Activated T-helper 9 cell treated with anti-CD3 and anti-CD28 coated beads, Interleukin-2, amount 50 U/mL, for 16 hours (primary cell): ENCODE results near the gene CARF.
"Not testable (repeated sequence)": the region's sequence is repeated elsewhere in the genome, so short reads cannot be mapped to it uniquely, and the experiment has no call there.

Experiments used
- DNase-seq: peaks from one replicate; pipeline ENCODE4 v3.0.0-alpha.2; 2020; ENCODE audit warnings: low read depth

Gene CARF

DNA sequence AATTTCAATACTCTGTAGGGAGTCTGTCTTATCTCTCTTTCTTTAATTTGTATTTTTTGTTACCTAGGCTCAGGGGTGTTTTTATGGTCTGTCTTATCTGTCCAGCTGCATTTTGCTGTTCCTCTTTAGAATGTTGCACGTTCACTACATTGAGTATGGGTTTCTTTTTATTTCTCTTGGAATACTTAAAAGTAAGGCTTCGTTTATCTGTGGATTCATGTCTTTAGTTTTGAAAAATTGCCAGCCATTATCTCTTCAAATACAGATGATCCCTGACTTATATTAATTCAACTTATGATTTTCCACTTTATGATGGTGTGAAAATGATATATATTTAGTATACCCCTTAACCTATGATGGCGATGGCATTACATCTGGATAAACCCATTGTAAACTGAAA, 26.9 kb downstream of the CARF start:
- DNase-seq = no peak

DNA sequence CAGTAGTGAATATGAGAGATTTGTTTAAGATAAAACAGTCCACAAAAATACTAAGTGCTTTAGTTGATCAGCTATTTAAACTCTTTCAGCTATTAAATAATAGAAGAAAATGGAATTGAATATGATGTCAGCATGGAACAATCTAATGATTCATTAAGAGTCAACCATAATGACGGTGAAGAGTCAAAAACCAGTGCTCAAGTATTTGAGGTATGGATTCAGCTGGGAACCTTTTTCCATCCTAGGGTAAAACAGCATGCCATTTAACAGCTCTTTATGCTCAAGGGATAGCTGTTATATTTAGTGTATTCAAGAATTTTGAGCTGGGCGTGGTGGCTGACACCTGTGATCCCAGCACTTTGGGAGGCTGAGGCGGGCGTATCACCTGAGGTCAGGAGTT, 29.7 kb downstream of the CARF start:
- no peak for DNase-seq

DNA sequence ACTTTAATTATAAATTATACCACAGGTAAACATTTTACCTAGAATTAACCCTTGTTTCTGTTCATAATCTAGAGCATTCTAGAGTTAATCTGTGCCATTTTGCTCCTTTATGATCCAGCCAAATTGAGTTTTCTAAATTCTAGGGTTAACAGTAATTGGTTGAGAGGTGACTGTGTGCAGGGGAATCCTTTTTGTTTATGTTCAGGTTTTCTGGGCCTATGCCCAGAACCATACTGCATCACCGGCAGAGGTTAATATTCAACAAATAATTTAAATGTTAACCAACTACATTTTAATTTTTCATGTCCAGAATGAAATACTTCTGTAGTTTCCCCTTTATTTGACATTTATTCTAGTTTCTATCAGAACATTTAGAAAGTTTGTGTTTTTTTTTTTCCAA, 32.3 kb downstream of the CARF start:
- no peak for DNase-seq

DNA sequence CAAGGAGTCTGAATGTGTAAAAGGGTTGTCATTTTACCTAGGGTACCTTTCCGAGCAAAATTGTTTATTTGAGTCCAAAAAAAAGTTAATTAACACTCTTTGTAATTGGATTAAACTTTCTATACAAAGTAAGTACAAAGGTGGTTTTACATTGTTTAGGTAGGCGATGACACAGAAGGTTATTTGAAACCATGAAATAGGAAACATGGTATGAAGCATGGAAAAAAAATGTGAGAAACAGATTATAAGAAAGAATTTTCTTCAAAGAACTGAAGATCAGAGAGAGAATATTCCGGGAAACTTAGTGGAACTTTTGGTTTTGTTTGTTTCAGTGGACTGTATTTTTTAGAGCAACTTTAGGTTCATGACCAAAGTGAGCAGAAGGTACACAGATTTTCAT, 32.7 kb downstream of the CARF start:
- DNase-seq = no peak

DNA sequence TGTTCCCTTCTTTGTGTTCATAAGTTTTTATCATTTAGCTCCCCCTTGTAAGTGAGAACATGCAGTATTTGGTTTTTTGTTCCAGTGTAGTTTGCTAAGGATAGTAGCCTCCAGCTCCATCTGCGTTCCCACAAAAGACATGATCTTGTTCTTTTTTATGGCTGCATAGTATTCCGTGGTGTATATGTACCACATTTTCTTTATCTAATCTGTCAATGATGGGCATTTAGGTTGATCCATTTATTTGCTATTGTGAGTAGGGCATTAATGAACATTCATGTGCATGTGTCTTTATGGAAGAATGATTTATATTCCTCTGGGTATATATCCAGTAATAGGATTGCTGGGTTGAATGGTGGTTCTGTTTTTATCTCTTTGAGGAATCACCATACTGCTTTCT, 33.4 kb downstream of the CARF start:
- no peak for DNase-seq

DNA sequence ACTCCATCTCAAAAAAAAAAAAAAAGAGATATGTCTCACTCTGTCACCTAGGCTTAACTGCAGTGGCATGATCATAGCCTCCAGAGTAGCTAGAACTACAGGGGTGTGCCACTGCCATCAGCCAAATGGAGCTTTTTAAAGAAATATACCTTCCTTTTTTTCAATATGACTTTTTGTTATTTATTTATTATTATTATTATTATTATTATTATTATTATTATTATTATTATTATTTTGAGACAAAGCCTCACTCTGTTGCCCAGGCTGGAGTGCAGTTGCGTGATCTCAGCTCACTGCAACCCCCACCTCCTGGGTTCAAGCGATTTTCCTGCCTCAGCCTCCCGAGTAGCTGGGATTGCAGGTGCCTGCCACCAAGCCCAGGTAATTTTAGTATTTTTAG, 37.3 kb downstream of the CARF start:
- not testable (repeated sequence) for DNase-seq

DNA sequence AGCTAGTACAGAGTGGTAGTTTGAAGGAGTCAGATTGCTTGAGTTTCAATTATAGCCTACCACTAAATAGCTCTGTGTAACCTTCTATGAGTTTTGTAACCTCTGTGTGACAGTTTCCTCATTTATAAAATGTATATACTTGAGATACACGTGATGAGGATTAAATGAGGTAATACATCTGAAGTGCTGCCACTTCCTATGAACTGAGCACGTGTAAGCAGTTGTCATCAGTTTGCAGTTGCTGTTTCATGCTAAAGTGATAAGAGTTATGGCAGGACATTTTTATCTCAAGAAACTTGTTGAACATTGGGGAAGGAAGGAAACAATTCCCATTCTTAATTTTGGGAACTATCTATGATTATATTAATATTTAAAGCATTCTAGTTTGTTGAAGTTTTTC, 38.5 kb downstream of the CARF start:
- DNase-seq = no peak

DNA sequence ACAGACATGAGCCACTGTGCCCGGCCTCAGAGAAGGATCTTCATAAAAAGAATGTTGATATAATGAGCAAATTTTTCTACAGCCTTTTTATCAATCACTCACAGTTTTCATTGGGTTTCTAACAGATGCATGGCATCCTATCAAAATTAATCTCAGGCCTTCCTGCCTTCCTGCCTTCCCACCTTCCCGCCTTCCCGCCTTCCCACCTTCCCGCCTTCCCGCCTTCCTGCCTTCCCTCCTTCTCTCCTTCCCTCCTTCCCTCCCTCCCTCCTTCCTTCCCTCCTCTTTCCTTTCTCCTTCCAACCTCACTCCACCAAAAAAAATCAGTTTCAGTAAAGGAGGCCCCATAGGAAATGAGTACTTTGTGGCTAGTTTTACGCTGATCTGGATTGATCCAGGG, 48.4 kb downstream of the CARF start:
- no peak for DNase-seq

DNA sequence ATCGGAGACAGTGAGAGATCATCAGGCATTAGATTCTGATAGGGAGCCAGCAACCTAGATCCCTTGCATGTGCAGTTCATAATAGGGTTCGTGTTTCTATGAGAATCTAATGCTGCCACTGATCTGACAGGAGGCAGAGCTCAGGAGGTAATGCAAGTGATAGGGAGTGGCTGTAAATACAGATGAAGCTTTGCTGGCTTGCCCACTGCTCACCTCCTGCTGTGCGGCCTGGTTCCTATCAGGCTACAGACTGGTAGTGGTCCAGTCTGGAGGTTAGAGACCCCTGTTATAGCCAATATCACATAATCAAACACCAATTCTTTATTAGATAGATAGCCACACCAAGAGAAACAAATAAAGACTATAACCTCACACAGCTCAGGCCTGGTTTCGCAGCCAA, 51.6 kb downstream of the CARF start:
- no peak for DNase-seq

DNA sequence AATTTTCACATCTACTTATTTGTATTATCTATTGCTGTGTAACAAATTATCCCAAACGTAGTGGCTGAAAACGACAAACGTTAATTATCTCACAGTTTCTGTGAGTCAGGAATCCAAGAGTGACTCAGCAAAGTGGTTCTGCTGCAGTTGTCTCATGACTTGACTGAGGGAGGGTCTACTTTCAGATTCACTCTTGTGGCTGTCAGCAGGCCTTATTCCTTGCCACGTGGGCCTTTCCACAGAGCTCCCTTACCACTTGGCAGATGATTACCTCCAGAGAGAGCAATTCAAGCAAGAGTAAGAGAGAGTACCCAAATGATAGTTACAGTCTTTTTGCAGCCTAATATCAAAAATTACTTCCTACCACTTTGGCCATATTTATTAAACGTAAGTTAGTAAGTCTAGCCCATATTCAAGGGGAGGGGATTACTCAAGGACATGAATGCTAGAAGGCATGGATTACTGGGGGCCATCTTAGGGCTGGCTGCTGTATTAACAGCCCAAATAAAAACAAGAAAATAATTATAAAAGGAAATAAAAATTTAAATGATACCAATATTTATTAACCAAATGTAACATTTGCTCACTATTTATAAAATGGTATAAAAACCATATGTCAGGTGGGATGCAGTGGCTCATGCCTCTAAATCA, 53.9 kb downstream of the CARF start:
- DNase-seq = peak; percentile 3

DNA sequence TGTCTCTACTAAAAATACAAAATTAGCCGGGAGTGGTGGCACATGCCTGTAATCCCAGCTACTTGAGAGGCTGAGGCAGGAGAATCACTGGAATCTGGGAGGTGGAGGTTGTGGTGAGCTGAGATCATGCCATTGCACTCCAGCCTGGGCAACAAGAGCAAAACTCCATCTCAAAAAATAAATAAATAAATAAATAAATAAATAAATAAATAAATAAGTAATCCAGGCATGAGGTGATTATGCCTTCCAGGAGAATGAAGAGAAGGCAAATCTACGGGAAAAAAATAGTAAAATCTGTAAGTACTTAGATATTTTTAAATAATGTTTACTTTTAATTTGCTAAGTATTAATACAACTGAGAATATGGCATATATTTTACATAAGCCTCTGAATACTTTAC, 57.3 kb downstream of the CARF start:
- not testable (repeated sequence) for DNase-seq

DNA sequence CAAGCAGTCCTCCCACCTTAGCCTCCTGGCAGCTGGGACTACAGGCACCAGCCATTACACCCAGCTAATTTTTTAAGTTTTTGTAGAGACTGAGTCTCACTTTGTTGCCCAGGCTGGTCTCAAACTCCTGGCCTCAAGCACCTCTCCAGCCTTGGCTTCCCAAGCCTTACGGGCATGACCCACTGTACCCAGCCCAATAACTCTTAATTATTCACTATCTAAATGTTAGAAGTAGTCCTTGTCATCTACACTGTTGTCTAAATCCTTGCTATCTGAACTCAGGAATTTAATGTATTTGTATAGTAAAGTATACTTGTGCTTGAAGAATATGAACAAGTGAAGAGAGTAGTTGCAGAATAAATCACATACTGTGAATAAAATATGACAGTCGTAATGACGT, 64.7 kb downstream of the CARF start:
- DNase-seq = no peak

DNA sequence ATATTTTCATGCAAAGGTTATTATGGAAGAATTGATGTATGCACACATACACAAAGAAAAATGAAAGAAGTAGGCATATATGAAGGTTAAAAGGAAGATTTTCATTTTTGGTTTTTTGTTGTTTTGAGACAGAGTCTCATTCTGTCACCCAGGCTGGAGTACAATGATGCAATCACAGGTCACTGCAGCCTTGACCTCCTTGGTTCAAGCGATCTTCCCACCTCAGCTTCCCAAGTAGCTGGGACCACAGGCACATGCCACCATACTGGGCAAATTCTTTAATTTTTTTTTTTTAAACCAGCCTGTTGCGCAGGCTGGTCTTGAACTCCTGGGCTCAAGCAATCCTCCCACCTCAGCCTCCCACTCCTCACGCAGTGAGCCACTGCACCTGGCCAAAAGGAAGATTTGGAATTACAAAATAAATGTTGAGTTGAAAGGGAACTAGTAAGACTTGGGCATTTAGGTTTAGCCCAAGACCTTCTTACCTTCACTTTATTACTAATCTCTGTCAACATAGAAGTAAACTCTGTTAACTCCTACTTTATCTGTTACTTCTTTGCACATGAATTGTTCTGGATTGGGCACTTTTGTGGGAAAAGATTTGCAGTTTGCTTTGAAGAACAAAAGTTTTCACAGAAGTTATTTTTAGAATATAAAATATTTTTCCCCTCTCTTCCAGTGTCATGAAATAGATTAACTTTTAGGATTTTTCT, 70.9 kb downstream of the CARF start:
- DNase-seq = no peak

DNA sequence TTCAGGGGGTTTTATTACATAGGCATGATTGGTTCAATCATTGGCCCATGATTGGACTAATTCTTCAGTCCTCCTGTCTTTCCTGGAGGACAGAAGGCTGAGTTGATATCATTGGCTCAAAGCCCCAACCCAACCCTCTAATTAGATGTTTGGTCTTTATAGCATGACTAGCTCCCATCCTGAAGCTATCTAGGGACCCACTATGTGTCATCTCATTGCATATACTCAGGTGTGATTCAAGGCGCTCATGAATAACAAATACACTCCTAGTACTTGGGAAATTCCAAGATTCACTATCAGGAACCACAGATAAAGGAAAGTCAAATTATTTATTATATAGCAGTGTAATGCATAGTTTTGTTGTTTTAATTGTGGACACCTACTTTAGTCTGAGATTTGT, 77.7 kb downstream of the CARF start:
- no peak for DNase-seq

DNA sequence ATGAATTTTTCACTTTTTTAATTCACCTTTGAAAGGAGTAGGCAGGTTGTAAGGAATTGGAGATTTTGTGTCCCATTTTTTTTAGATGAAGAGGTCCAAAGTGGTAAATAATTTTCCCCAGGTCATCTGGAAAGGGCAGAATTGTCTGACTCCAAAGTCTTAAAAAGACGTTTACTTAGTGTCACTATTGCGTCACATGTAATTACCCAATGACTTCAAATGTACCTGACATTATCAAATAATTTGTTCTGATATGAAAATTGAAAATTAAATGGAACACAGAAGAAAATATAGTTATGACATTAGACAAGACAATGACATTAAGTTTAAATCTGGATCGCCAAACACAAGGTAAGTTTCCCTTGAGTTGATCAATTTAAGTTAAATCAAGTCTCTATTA, 78.4 kb downstream of the CARF start:
- no peak for DNase-seq

DNA sequence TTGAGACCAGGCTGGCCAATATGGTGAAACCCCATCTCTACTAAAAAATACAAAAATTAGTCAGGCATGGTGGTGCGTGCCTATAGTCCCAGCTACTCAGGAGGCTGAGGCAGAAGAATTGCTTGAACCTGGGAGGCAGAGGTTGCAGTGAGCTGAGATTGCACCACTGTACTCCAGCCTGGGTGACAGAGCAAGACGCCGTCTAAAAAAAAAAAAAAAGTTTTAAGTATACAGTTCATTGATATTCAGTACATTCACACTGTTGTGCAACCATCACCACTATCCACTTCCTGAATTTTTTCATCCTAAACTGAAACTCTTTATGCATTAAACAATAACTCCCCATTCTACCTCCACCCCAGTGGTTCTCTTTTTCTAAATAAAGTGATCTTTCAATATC, 85.0 kb downstream of the CARF start:
- DNase-seq = not testable (repeated sequence)

DNA sequence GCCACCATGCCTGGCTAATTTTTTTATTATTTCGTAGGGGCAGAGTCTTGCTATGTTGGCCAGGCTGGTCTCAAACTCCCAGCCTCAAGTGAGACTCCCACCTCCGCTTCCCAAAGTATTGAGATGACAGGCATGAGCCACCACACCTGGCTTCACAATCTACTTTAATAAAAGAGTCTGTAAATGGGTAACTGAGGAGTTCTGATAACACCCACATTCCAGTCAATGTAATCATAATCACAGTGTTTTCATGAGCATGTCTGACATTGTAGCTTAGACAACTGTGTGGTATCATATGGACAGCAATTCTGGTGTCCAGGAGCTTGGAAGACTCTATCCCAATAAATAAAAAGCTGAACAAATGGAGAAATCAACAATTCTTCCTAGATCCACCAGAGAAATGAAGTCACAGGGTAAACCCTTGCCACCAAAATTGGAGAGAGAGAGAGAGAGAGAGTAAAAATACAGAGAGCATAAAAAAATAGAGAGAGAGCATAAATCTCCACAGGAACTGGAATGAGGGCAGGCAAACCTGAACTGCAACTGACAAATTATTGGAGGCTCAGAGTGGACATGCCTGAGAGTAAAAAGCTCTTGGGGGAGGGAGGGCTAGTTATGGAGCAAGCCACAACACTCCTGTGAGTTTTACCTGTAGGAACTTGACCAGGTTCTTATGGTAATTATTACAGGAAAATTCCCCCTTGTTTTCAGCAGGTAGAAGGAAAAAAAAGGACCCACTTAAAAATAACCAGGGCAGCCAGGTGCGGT, 90.2 kb downstream of the CARF start:
- no peak for DNase-seq

DNA sequence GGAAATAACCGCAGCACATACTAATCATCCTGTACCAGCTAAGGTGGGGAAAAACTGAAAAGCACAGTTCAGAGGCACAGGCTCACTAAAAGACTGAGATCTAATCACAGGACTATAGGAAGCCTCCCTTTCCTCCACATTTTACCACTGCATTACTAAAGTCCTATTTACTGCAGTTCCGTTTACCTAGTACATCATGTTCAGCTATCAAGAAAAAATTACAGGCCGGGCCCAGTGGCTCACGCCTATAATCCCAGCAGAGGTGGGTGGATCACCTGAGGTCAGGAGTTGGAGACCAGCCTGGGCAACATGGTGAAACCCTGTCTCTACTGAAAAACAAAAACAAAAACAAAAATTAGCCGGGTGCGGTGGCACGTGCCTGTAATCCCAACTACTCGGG, 91.6 kb downstream of the CARF start:
- no peak for DNase-seq

DNA sequence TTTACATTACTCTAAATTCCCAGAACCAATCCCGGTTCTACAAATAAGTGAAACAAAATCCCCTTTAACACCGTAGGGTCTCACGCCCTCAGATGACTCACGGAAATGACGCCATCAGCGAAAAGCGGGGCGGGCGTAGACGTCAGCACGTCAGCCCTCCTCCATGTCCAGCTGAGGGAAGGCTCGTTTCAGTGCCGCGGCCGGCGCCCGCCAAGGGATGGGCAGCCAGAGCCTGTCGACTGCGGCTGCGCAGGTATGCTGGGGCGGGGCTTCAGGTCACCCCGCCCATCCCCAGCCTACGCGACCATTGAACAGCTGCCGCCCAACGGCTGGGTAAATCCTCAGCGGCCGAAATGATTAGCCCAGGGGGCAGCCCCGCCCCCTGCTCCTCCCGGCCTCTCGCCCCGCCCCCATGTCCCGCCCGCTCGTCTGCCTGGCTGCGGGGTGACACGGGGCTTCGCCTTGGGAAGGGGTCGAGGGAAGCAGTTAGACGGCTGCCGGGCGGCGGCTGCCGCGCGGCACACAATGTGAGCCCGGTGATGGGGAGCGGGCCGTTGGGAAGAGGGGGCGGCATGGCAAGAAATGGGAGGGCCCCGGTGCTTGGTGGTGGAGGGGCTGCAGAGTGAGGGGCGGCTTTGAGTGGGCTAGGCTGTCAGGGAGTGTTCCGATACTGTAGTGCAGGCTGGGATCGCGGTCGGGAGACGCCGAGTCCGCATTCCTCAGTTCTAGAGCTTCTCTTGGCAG, 102.6 kb downstream of the CARF start, which contains the start of gene NBEAL1:
Gene NBEAL1 (plus strand): TSS at position 420 of the 744 bp plus-strand sequence. CDS start 1,510 bp downstream, outside the sequence.
- peak; percentile 96 for DNase-seq

DNA sequence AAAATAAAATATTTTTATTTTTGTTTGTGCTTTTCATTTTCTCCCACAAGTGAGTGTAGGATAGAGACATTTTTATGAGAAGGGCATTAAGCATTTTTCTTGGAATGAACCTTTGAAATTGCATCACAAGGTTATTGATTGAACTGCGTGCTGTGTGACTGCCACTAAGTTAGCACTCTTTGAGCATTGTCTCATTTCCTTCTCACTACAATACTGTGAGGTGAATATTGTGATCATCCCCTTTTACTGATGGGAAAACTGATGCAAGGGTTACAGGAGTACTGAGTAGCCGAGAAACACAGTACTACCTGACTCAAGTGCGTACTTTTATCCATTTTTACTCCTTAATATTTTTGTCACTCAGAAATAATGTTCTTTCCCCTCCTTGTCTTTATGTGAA, 104.6 kb downstream of the CARF start:
- no peak for DNase-seq

DNA sequence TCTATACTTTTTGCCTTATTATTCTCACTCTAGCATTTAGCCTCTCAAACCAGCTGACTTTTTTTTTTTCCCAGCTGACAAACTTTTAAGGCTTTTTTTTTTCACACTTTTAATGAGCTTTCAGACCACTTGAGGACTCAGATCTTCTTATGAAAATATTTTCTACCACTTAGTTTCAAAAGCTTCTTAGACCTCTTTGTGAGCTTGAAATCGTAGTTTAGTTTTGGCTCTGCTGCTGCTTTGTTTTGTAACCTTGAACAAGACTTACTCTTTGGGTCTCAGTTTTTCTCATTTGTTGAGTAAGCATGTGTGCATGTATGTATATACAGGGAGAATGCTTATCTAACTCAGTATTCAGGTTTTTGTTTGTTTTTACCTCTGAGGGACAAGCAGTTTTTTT, 106.1 kb downstream of the CARF start:
- no peak for DNase-seq

DNA sequence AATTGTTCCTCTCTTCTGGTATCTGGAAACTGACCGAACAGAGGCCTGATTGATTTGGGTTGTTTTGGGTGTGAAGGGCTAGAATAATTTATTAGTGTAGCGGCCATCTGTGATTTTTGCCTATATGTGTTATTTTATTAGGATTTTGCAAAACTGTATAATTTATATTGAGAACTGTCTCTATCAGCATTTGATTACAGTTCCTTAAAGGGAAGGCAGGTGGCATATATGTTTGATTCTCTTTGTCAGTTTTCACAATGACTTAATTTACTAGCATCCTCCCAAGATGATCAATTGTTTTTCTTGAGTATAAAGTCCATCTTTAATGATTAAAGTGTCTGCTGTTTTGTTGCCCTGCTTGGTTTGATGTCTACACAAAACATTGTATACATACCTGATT, 107.1 kb downstream of the CARF start:
- DNase-seq = no peak

DNA sequence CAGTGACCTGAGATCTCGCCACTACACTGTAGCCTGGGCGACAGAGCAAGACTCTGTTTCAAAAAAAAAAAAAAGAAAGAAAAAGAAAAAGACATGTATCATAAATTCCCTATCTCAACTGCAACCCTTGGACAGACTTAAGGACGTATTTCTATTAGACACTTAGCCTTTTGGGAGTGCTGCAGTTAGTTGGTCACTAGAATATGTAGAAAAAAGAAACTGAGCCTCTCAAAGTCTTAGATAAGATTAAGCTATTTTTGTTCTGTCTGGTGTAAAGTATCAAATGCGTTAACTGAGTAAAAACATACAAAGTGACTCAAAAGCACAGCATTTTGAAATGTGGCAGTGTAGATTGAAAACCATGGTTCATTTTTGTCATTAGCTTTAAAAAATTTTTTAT, 109.9 kb downstream of the CARF start:
- DNase-seq = no peak
